DOHH2 (cell line): ENCODE results near the gene AKR1C3.

Experiments
- EZH2phosphoT487 ChIP-seq: fragments of 200-600 bp; sonication (generic); IDR thresholded peaks from 2 replicates; pipeline ENCODE4 v1.6.1; 2017; ENCODE audit warnings: borderline replicate concordance, mild to moderate bottlenecking, antibody characterized with exemption, low read length, moderate library complexity, mixed read lengths
- TF ChIP-seq, protein P1 (sequence below): fragments of 200-600 bp; sonication (generic); IDR thresholded peaks from one replicate; pipeline ENCODE4 v1.5.1; 2014; ENCODE audit warnings: antibody characterized with exemption, mild to moderate bottlenecking, low read depth, low read length; ENCODE audit not compliant: poor library complexity, severe bottlenecking

DNA sequence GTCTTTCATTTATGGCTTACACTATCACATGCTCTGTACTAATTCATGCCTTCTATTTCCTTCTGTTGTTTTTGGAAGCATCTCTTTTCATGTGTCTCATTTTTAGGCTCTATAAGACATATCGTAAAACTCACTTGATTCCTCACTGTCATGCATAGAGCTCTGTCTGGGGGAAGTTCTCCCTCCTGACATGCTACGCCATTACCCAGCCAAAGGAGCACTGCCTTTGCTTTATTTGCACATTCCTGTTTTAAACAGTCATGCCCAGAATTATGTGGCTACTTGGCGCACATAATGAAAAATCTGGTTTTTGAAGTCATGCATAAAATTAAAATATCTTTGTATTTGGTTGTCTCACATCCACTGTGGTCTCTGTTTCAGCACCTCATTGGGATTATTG lies 17.6 kb upstream of the AKR1C3 start:
- TF ChIP-seq, protein P1, sequence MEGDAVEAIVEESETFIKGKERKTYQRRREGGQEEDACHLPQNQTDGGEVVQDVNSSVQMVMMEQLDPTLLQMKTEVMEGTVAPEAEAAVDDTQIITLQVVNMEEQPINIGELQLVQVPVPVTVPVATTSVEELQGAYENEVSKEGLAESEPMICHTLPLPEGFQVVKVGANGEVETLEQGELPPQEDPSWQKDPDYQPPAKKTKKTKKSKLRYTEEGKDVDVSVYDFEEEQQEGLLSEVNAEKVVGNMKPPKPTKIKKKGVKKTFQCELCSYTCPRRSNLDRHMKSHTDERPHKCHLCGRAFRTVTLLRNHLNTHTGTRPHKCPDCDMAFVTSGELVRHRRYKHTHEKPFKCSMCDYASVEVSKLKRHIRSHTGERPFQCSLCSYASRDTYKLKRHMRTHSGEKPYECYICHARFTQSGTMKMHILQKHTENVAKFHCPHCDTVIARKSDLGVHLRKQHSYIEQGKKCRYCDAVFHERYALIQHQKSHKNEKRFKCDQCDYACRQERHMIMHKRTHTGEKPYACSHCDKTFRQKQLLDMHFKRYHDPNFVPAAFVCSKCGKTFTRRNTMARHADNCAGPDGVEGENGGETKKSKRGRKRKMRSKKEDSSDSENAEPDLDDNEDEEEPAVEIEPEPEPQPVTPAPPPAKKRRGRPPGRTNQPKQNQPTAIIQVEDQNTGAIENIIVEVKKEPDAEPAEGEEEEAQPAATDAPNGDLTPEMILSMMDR: no peak
- TF ChIP-seq EZH2phosphoT487: no peak
